ENCODE results near the gene NCAPD3.

The NCAPD3 gene

GRCh38 chr11:134178032-134178674 lies 45.6 kb downstream of the NCAPD3 start:
- Mint-ChIP-seq H3K27ac (no peak overlapping the region), H3K36me3 (peaks cover 25% of the 10 kb centered on the region), H3K4me3 (no peak overlapping the region), H3K9me3 (no peaks in the 10 kb centered on the region), H3K27me3 (no peaks in the 10 kb centered on the region), H3K4me1 (no peaks in the 10 kb centered on the region)
- ATAC-seq (ENCODE audit: low read depth) (no peak), DNase-seq (ENCODE audit: low spot score in 2 of 2) (no peak)

GRCh38 chr11:134176284-134176683 lies 47.5 kb downstream of the NCAPD3 start:
- no peaks in the 10 kb centered on the region for H3K9me3 Mint-ChIP-seq
- DNase-seq (ENCODE audit: low spot score in 2 of 2) (no peak), ATAC-seq (ENCODE audit: low read depth) (no peak)
- no peak overlapping the region for H3K27ac Mint-ChIP-seq
- H3K27me3 Mint-ChIP-seq: no peaks in the 10 kb centered on the region
- H3K4me3 Mint-ChIP-seq: no peak overlapping the region
- H3K36me3 Mint-ChIP-seq: peaks cover 29% of the 10 kb centered on the region
- H3K4me1 Mint-ChIP-seq: no peaks in the 10 kb centered on the region

- Mint-ChIP-seq H3K4me1 (no peaks in the 10 kb centered on the region), H3K4me3 (no peak overlapping the region), H3K27ac (no peak overlapping the region), H3K36me3 (peaks cover 31% of the 10 kb centered on the region), H3K9me3 (no peaks in the 10 kb centered on the region), H3K27me3 (no peaks in the 10 kb centered on the region)
- DNase-seq (ENCODE audit: low spot score in 2 of 2) (no peak), ATAC-seq (ENCODE audit: low read depth) (no peak)
Measured at GRCh38 chr11:134173296-134173695, 50.5 kb downstream of the NCAPD3 start.

- no peaks in the 10 kb centered on the region for H3K27me3 Mint-ChIP-seq
- no peak overlapping the region for H3K4me3 Mint-ChIP-seq
- H3K36me3 Mint-ChIP-seq: peaks cover 40% of the 10 kb centered on the region
- ATAC-seq (ENCODE audit: low read depth): no peak
- H3K9me3 Mint-ChIP-seq: no peaks in the 10 kb centered on the region
- no peaks in the 10 kb centered on the region for H3K4me1 Mint-ChIP-seq
- no peak overlapping the region for H3K27ac Mint-ChIP-seq
- no peak for DNase-seq (ENCODE audit: low spot score in 2 of 2)
Measured at GRCh38 chr11:134171951-134172350, 51.8 kb downstream of the NCAPD3 start.

GRCh38 chr11:134170919-134171281 lies 52.9 kb downstream of the NCAPD3 start:
- H3K4me3 Mint-ChIP-seq: no peak overlapping the region
- DNase-seq (ENCODE audit: low spot score in 2 of 2): no peak
- no peaks in the 10 kb centered on the region for H3K9me3 Mint-ChIP-seq
- H3K4me1 Mint-ChIP-seq: no peaks in the 10 kb centered on the region
- no peak overlapping the region for H3K27ac Mint-ChIP-seq
- H3K27me3 Mint-ChIP-seq: no peaks in the 10 kb centered on the region
- peaks cover 37% of the 10 kb centered on the region for H3K36me3 Mint-ChIP-seq
- ATAC-seq (ENCODE audit: low read depth): no peak

- no peak for ATAC-seq (ENCODE audit: low read depth)
- Mint-ChIP-seq H3K36me3 (peaks cover 41% of the 10 kb centered on the region), H3K4me3 (no peak overlapping the region)
Measured at GRCh38 chr11:134170177-134170918, 53.4 kb downstream of the NCAPD3 start.

GRCh38 chr11:134164490-134165370 lies 59.0 kb downstream of the NCAPD3 start:
- no peaks in the 10 kb centered on the region for H3K9me3 Mint-ChIP-seq
- H3K36me3 Mint-ChIP-seq: peaks cover 55% of the 10 kb centered on the region
- no peak overlapping the region for H3K27ac Mint-ChIP-seq
- no peak for DNase-seq (ENCODE audit: low spot score in 2 of 2)
- H3K4me3 Mint-ChIP-seq: no peak overlapping the region
- no peaks in the 10 kb centered on the region for H3K27me3 Mint-ChIP-seq
- no peaks in the 10 kb centered on the region for H3K4me1 Mint-ChIP-seq
- ATAC-seq (ENCODE audit: low read depth): no peak

More at GRCh38 chr11:134170177-134170918, 53.4 kb downstream of the NCAPD3 start:
- Mint-ChIP-seq H3K9me3 (no peaks in the 10 kb centered on the region), H3K4me1 (no peaks in the 10 kb centered on the region), H3K27me3 (no peaks in the 10 kb centered on the region), H3K27ac (no peak overlapping the region)
- DNase-seq (ENCODE audit: low spot score in 2 of 2): no peak

GRCh38 chr11:134159652-134160051 lies 64.1 kb downstream of the NCAPD3 start:
- Mint-ChIP-seq H3K4me1 (no peaks in the 10 kb centered on the region), H3K27ac (no peak overlapping the region), H3K9me3 (no peaks in the 10 kb centered on the region), H3K27me3 (no peaks in the 10 kb centered on the region), H3K36me3 (peaks cover 48% of the 10 kb centered on the region), H3K4me3 (no peak overlapping the region)
- ATAC-seq (ENCODE audit: low read depth) (no peak), DNase-seq (ENCODE audit: low spot score in 2 of 2) (no peak)

GRCh38 chr11:134158023-134158422 lies 65.7 kb downstream of the NCAPD3 start:
- no peaks in the 10 kb centered on the region for H3K4me1 Mint-ChIP-seq
- H3K27ac Mint-ChIP-seq: no peak overlapping the region
- H3K4me3 Mint-ChIP-seq: no peak overlapping the region
- H3K36me3 Mint-ChIP-seq: peaks cover 45% of the 10 kb centered on the region
- no peaks in the 10 kb centered on the region for H3K27me3 Mint-ChIP-seq
- ATAC-seq (ENCODE audit: low read depth) (no peak), DNase-seq (ENCODE audit: low spot score in 2 of 2) (no peak)
- no peaks in the 10 kb centered on the region for H3K9me3 Mint-ChIP-seq

GRCh38 chr11:134157451-134157850 lies 66.3 kb downstream of the NCAPD3 start:
- DNase-seq (ENCODE audit: low spot score in 2 of 2): no peak
- Mint-ChIP-seq H3K9me3 (no peaks in the 10 kb centered on the region), H3K27me3 (no peaks in the 10 kb centered on the region), H3K4me3 (no peak overlapping the region), H3K36me3 (peaks cover 41% of the 10 kb centered on the region), H3K4me1 (no peaks in the 10 kb centered on the region), H3K27ac (no peak overlapping the region)
- no peak for ATAC-seq (ENCODE audit: low read depth)

GRCh38 chr11:134155946-134156865 lies 67.6 kb downstream of the NCAPD3 start:
- no peaks in the 10 kb centered on the region for H3K9me3 Mint-ChIP-seq
- H3K36me3 Mint-ChIP-seq: peaks cover 45% of the 10 kb centered on the region
- H3K4me3 Mint-ChIP-seq: no peak overlapping the region
- ATAC-seq (ENCODE audit: low read depth): no peak
- no peak for DNase-seq (ENCODE audit: low spot score in 2 of 2)
- no peak overlapping the region for H3K27ac Mint-ChIP-seq
- H3K4me1 Mint-ChIP-seq: peaks cover 3% of the 10 kb centered on the region
- H3K27me3 Mint-ChIP-seq: no peaks in the 10 kb centered on the region

- H3K27me3 Mint-ChIP-seq: no peaks in the 10 kb centered on the region
- peaks cover 3% of the 10 kb centered on the region for H3K4me1 Mint-ChIP-seq
- no peak overlapping the region for H3K4me3 Mint-ChIP-seq
- DNase-seq (ENCODE audit: low spot score in 2 of 2) (no peak), ATAC-seq (ENCODE audit: low read depth) (no peak)
- H3K9me3 Mint-ChIP-seq: no peaks in the 10 kb centered on the region
- peak overlapping the region; percentile 23 for H3K27ac Mint-ChIP-seq
- H3K36me3 Mint-ChIP-seq: peaks cover 47% of the 10 kb centered on the region
Measured at GRCh38 chr11:134155456-134155855, 68.3 kb downstream of the NCAPD3 start.

- Mint-ChIP-seq H3K4me3 (no peak overlapping the region), H3K27ac (peak overlapping the region; percentile 23), H3K36me3 (peaks cover 41% of the 10 kb centered on the region), H3K27me3 (no peaks in the 10 kb centered on the region), H3K4me1 (peaks cover 3% of the 10 kb centered on the region), H3K9me3 (no peaks in the 10 kb centered on the region)
- ATAC-seq (ENCODE audit: low read depth) (no peak), DNase-seq (ENCODE audit: low spot score in 2 of 2) (no peak)
Measured at GRCh38 chr11:134154441-134154840, 69.3 kb downstream of the NCAPD3 start.

Data from memory B cell (primary cell).